HG02970 (cell line): ENCODE measurements around the gene TMEM74B.
"Not testable (repeated sequence)": the region's sequence is repeated elsewhere in the genome, so short reads cannot be mapped to it uniquely, and the experiment has no call there.

Source experiments
- ATAC-seq: cut with Tn5 transposase; IDR thresholded peaks from one replicate; pipeline ENCODE4 v1.9.1; 2021; ENCODE audit warnings: mild to moderate bottlenecking, moderate library complexity, moderate number of reproducible peaks; ENCODE audit not compliant: unreplicated experiment, low FRiP score

TMEM74B gene

DNA sequence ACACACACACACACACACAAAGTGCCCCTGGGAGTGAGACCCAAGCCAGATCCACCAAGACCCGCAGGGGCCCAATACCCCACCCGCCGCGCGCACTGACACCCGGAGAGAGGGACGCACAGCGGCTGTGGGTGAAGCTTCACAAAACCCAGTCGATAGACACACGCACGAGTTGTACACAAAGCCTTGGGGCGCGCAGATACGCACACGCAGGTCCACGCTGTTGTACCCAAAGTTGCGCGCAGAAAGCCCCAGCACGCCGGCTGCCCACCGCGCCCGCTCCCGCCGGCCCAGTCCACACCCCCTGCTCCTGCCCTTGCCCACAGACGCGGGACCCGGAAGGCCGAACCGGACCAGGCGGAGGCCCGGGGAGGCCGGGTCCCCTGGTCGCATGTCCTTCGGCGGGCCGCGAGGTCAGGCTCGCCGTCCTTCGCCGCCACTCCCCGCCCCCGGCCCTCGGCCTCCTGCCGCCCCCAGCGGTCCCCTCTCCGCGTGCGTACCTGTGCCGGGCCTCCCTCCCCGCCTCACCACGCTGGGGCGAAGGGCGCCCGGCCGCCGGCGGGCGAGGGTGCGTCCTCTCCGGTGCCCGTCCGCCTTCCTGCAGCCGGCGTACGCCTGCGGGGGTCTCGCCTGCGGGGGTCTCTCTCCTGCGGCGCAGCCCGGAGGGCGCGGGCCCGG is at the start of gene TMEM74B:
Gene TMEM74B, minus strand, starts transcription at position 344 of the 678 bp plus-strand sequence. CDS start 1,180 bp downstream, outside the sequence.
- no peak for ATAC-seq

- ATAC-seq = no peak
Observed at GRCh38 chr20:1232286-1233111, 47.7 kb upstream of the TMEM74B start.

- ATAC-seq = no peak
Observed at GRCh38 chr20:1229541-1229940, 44.8 kb upstream of the TMEM74B start.

- no peak for ATAC-seq
Observed at GRCh38 chr20:1225783-1226654, 41.2 kb upstream of the TMEM74B start, which contains the start of gene RAD21L1. Gene RAD21L1 (plus strand): TSS chr20:1226044. CDS start chr20:1228454, 2,410 bp downstream.

DNA sequence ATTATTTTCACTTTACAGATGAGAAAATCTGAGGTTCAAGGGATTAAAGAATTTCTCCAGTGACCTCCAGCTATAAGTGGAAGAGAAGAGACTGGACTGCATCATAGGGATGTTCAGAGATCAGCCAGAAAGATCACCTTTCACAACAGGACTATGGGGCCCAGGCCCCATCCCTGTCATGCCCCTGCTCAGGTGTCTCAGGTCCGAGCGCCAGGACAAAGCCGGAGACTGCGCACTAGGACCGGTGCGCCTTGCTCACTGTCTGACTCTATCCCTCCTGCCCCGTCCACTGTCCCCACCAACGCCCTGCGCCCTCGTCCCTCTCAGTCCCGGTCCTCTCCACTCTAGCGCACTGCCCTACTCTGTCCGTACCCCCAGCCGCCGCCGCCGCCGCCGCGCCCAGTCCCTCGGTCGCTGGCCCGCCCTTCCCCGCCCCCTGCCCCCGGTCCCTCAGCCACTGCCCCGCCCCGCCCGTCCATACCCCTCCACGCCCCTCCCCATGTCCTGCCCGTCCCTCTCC is 40.5 kb upstream of the TMEM74B start:
- no peak for ATAC-seq

DNA sequence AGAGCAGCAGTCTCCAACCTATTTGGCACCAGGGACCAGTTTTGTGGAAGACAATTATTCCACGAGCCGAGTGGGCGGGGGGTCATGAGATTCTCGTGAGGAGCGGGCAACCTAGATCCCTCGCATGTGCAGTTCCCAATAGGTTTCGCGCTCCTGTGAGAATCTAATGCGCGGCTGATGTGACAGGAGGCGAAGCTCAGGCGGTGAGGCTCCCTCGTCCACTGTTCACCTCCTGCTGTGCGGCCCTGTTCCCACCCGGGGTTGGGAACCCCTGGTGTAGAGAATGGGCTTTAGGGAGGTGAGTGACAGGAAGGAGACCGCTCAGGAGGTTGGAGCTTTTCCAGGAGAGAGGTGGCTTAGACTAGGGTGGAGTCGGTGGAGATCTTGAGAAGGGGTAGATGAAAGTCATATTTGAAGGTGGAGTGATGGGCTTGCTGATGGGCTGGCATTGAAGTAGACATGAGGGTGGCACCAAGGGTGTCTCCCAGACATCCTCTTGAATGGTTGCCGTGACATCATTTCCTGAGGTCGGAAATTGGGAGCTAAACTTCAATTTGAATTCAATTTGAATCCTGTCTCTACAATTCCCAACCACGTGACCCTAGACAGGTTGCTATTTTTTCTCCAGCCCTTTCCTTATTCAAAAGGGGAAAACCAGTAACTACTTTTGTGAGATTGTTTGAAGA is 39.6 kb upstream of the TMEM74B start:
- ATAC-seq = no peak

- ATAC-seq = not testable (repeated sequence)
Observed at GRCh38 chr20:1222750-1223149, 38.0 kb upstream of the TMEM74B start.

GRCh38 chr20:1216527-1217427 is 32.0 kb upstream of the TMEM74B start:
- not testable (repeated sequence) for ATAC-seq

DNA sequence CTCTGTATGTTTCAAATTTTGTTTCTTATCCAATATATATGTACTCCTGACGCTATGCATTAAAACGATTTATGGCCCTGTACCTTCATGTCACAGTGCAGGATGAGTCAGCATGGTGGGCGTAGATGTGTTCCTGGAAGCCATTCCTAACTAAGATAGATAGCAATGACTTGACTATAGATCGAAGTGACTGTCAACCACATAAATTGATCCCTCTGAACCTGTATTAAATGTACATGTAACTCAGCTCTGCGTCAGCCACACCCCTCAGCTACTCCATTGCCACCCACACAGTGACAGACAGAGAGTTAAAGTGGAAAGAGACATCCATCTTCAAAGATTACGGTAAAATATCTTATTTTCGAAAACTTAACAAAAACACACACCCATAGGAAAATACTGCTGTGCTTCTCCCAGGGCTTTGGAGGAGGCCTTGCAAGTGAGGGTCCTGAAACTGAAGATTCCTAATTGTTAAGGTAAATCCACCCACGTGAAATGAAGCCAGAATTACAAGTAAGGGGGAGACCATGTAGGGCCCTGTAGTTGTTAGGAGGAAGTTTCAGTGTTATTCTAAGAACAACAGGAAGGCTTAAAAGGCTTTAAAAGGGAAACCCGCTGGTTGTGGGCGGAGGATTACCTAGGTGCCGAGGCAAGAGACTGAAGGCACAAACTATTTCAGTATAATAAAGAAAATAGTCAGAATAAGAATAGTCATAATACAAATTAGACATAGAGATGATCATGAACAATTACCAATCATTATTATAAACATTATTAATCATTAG is 30.8 kb upstream of the TMEM74B start:
- no peak for ATAC-seq

DNA sequence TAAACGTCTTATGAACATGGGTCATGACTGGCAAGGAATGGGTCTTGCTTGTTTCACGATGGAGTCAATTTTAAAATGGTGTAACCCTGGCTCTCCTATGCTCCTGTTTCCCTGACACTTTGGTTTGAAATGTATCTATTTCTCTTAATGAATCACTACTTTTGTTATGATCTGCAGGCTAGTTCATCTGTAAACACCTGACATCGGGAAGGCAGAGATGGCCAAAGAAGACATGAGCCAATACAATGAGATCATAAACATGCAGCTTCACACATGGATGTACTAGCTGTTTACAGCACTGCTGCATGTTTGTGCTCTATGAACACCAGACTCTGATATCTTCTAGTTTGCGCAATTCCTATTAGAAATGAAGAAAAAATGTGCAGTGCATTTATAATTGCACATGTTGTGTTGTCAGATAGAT is 30.1 kb upstream of the TMEM74B start:
- ATAC-seq = no peak

- ATAC-seq = no peak
Observed at GRCh38 chr20:1212607-1213396, 28.0 kb upstream of the TMEM74B start.

GRCh38 chr20:1212023-1212422 is 27.2 kb upstream of the TMEM74B start:
- no peak for ATAC-seq

- ATAC-seq = no peak
Observed at GRCh38 chr20:1210501-1210900, 25.7 kb upstream of the TMEM74B start.

DNA sequence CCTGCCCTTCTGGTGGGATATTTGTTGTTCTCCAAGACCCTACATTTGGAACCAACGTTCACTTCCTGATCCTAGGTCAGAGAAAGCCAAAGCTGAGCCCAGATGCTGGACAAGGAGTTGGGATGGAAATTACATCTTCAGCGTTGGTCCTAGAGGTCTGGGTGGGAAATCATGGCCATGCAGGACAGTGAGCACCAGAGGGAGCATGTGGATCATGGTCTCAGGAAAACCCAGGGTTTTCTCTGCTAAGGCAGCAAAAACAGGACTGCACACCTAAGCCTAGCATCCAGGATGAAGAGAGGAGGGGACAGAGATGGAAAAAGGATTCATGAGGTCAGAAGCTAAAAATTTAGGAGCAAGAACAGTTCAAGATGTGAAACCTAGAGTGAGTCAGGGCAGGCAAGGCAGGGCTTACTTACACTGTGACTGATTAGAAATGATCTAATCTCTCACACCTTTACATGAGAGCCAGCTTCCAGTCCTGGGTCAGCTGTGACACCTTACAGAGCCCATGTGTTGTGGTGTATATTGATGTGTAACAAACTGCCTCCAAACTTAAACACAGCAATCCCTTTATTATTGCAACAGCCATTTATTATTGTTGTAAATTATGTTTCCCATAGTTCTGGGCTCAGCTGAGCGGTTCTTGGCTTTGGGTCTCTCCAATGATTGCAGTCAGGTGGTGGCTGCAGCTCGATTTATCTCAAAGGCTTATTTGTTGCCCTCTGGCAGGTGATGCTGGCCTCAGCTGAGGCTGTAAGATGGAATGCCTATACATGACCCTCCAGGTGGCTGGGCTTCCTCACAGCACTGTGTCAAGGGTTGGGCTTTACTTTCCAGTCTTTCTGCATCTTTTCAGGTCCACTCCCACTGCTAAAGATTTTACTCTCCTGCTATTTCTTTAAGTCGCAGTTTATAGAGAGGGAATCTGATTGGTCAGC is 24.9 kb upstream of the TMEM74B start:
- ATAC-seq = no peak

DNA sequence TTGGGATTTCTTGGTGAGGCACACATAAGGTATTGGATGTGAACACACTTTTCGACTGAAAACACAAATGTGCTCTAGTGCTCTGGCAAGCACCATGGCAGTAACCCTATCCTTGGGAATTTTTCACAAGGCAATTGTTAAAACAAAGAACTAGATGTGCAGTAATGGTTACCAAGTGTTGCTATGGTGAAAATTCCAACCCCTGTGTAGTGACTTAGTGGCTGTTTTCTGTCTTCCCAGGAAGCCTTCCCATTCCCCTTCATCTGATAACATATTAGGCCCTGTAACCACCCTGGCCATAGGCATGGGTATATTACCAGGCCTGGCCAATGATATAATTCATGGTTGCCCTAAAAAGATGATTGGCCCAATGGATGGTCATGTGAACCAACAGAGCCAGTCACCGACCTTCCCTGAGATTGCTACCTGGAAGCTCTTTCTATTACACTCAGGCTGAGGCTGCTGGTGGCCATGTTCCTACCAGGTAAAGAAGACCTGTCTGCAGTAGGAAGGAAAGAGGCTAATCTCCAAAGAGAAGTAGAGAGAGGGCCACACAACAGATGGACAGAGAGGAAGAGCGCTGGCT is 22.6 kb upstream of the TMEM74B start:
- no peak for ATAC-seq
